Sigmoid colon (tissue), 4 donors: ENCODE data around the gene PCDHGC4.

Experiments
- CTCF ChIP-seq, 4 experiments: fragments of 450-650 bp in 3 of 4; fragments of 200-600 bp in 1 of 4; IDR thresholded peaks; one replicate each; pipeline ENCODE4 v1.5.1; 2016 to 2019; ENCODE audit warnings: antibody characterized with exemption in 4 of 4, mild to moderate bottlenecking in 3 of 4, moderate library complexity in 2 of 4
- EP300 ChIP-seq, 4 donors: sonication (generic); formaldehyde crosslinking; IDR thresholded peaks; one replicate each; pipeline ENCODE4 v1.6.1; 2017; ENCODE audit warnings: antibody characterized with exemption in 4 of 4
- POLR2A ChIP-seq, 2 donors: fragments of 450-650 bp; IDR thresholded peaks; one replicate each; pipeline ENCODE4 v1.6.1; 2016; ENCODE audit warnings: antibody characterized with exemption in 2 of 2, mild to moderate bottlenecking in 2 of 2, moderate library complexity in 2 of 2
- POLR2AphosphoS5 ChIP-seq, 4 donors: sonication (generic); formaldehyde crosslinking; IDR thresholded peaks; one replicate each; pipeline ENCODE4 v1.6.1; 2017; ENCODE audit warnings: antibody characterized with exemption in 4 of 4

GRCh38 chr5:141523991-141524390 is 39.2 kb downstream of the PCDHGC4 start:
- TF ChIP-seq EP300 (IDR thresholded peaks at IDR 0.05), result no peak
- no peak for TF ChIP-seq POLR2A (IDR thresholded peaks at IDR 0.05)
- no peak for TF ChIP-seq POLR2AphosphoS5 (IDR thresholded peaks at IDR 0.05)
- no peak for TF ChIP-seq CTCF (IDR thresholded peaks at IDR 0.05)
